Breast epithelium (tissue), 3 donors: ENCODE measurements around the gene SLC25A21.

Experiments
- CTCF ChIP-seq, 3 donors: fragments of 450-650 bp; IDR thresholded peaks; one replicate each; pipeline ENCODE4 v1.5.1; 2016 to 2017; ENCODE audit warnings: antibody characterized with exemption in 3 of 3, mild to moderate bottlenecking in 3 of 3, moderate library complexity in 3 of 3
- POLR2A ChIP-seq: fragments of 450-650 bp; IDR thresholded peaks from one replicate; pipeline ENCODE4 v1.6.1; 2016; ENCODE audit warnings: antibody characterized with exemption, mild to moderate bottlenecking, moderate library complexity

GRCh38 chr14:37144729-37145363 lies 27.6 kb downstream of the SLC25A21 start:
- no peak for TF ChIP-seq CTCF (IDR thresholded peaks at IDR 0.05)
- TF ChIP-seq POLR2A: no peak
